Natural killer cell (primary cell): Measurements from ENCODE around the gene ZNF827. TPM values are rescaled to one million over a fixed set of nuclear protein-coding genes. Genes with fewer than 3 reads are reported as not detected.

ENCODE experiments used
- ATAC-seq, 3 donors: fragments of 150-1000 bp in 2 of 3; fragments of 200-7000 bp in 1 of 3; cut with Tn5 transposase; 1 replicate in 1 of 3; 2 replicates in 2 of 3; pipeline ENCODE4 v1.10.0; 2021; ENCODE audit warnings: mild to moderate bottlenecking in 2 of 3, moderate library complexity in 2 of 3
- DNase-seq, 2 donors: peaks; one replicate each; pipeline versions ENCODE4 v3.0.0 to v3.0.0-alpha.2; 2013 to 2021; ENCODE audit warnings: mixed read lengths in 1 of 2
- H3K27ac ChIP-seq: one replicate; pipeline ENCODE4 v1.5.1; 2013; ENCODE audit warnings: mild to moderate bottlenecking, low read length
- H3K27me3 ChIP-seq: one replicate; pipeline ENCODE4 v1.6.1; 2013; ENCODE audit warnings: low read length; ENCODE audit not compliant: control insufficient read depth, insufficient read depth
- H3K36me3 ChIP-seq: one replicate; pipeline ENCODE4 v1.6.1; 2013; ENCODE audit warnings: low read length; ENCODE audit not compliant: control insufficient read depth, insufficient read depth
- H3K4me1 ChIP-seq: one replicate; pipeline ENCODE4 v1.6.1; 2013; ENCODE audit warnings: low read length; ENCODE audit not compliant: control insufficient read depth, insufficient read depth
- H3K4me3 ChIP-seq: one replicate; pipeline ENCODE4 v1.5.1; 2013; ENCODE audit warnings: low read length
- H3K9me3 ChIP-seq: one replicate; pipeline ENCODE4 v1.6.1; 2013; ENCODE audit warnings: low read length; ENCODE audit not compliant: control insufficient read depth, insufficient read depth
- H3K27ac Mint-ChIP-seq, 2 donors: one replicate each; pipeline ENCODE4 v1.8.0; 2022; ENCODE audit warnings: mild to moderate bottlenecking in 2 of 2, mixed read lengths in 2 of 2, moderate library complexity in 1 of 2
- H3K27me3 Mint-ChIP-seq, 2 donors: one replicate each; pipeline ENCODE4 v1.8.0; 2022; ENCODE audit warnings: low read depth in 2 of 2, mixed read lengths in 2 of 2
- H3K36me3 Mint-ChIP-seq: one replicate; pipeline ENCODE4 v1.8.0; 2022; ENCODE audit warnings: mixed read lengths
- H3K4me1 Mint-ChIP-seq, 2 donors: one replicate each; pipeline ENCODE4 v1.8.0; 2022; ENCODE audit warnings: mixed read lengths in 2 of 2
- H3K4me3 Mint-ChIP-seq: one replicate; pipeline ENCODE4 v1.8.0; 2022; ENCODE audit warnings: mild to moderate bottlenecking, moderate library complexity, mixed read lengths
- H3K9me3 Mint-ChIP-seq, 2 donors: one replicate each; pipeline ENCODE4 v1.8.0; 2022; ENCODE audit warnings: mixed read lengths in 2 of 2
- WGBS: methylation state at CpG from one replicate; pipeline ENCODE4 v1.1.7; 2013; ENCODE audit warnings: missing lambda C conversion rate; ENCODE audit not compliant: insufficient coverage; 5-methylcytosine and 5-hydroxymethylcytosine counted together
- intact Hi-C: fragments of 100-400 bp; cut with micrococcal nuclease; formaldehyde crosslinking; loops from one replicate; pipeline ENCODE4 v1.14.2; 2022
- total RNA-seq, 4 donors: library from RNA; stranded (reverse); fragments of 120-200 nt in 1 of 4; gene quantifications; one replicate each; pipeline versions ENCODE4 v1.2.3 to v1.2.4, GENCODE V29; 2013 to 2022
- TF ChIP-seq, protein P1 (sequence below): fragments of 200-600 bp; IDR thresholded peaks from one replicate; pipeline ENCODE4 v1.8.0; 2022; ENCODE audit warnings: antibody characterized with exemption

Gene ZNF827
- total RNA-seq, 3 donors from 2014 or later (not counting 1 experiment from before 2014, with no cell fraction given) = 25.8 to 35.5 (median 32.9) TPM

GRCh38 chr4:145865274-145865941 lies 73.2 kb downstream of the ZNF827 start:
- no peak overlapping the region for H3K27ac ChIP-seq
- H3K4me3 ChIP-seq = no peak overlapping the region
- Mint-ChIP-seq H3K27ac (no peak overlapping the region), H3K36me3 (no peaks in the 10 kb centered on the region), H3K4me1 (peaks cover 14% of the 10 kb centered on the region in 2 donors), H3K4me3 (no peak overlapping the region), H3K27me3 (no peaks in the 10 kb centered on the region), H3K9me3 (no peaks in the 10 kb centered on the region)
- no peaks in the 10 kb centered on the region for H3K9me3 ChIP-seq
- TF ChIP-seq, protein P1, sequence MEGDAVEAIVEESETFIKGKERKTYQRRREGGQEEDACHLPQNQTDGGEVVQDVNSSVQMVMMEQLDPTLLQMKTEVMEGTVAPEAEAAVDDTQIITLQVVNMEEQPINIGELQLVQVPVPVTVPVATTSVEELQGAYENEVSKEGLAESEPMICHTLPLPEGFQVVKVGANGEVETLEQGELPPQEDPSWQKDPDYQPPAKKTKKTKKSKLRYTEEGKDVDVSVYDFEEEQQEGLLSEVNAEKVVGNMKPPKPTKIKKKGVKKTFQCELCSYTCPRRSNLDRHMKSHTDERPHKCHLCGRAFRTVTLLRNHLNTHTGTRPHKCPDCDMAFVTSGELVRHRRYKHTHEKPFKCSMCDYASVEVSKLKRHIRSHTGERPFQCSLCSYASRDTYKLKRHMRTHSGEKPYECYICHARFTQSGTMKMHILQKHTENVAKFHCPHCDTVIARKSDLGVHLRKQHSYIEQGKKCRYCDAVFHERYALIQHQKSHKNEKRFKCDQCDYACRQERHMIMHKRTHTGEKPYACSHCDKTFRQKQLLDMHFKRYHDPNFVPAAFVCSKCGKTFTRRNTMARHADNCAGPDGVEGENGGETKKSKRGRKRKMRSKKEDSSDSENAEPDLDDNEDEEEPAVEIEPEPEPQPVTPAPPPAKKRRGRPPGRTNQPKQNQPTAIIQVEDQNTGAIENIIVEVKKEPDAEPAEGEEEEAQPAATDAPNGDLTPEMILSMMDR = no peak
- intact Hi-C loops = no loop called here
- DNase-seq = no peak
- no peak for ATAC-seq
- H3K27me3 ChIP-seq = no peaks in the 10 kb centered on the region
- H3K36me3 ChIP-seq = peaks cover 5% of the 10 kb centered on the region
- WGBS = 72% methylated on average over 5 of the region's 5 CpGs
- H3K4me1 ChIP-seq = no peaks in the 10 kb centered on the region

GRCh38 chr4:145863191-145863590 lies 75.4 kb downstream of the ZNF827 start:
- TF ChIP-seq, protein P1 = no peak
- H3K9me3 Mint-ChIP-seq = no peaks in the 10 kb centered on the region
- H3K4me1 Mint-ChIP-seq = peaks cover 6 to 10% of the 10 kb centered on the region in 2 donors
- ATAC-seq (no peak), DNase-seq (no peak)
- no peaks in the 10 kb centered on the region for H3K27me3 Mint-ChIP-seq
- no peaks in the 10 kb centered on the region for H3K9me3 ChIP-seq
- peaks cover 12% of the 10 kb centered on the region for H3K36me3 ChIP-seq
- no peak overlapping the region for H3K4me3 Mint-ChIP-seq
- H3K27me3 ChIP-seq = no peaks in the 10 kb centered on the region
- no peak overlapping the region for H3K27ac ChIP-seq
- peaks cover 14% of the 10 kb centered on the region for H3K36me3 Mint-ChIP-seq
- 71% methylated on average over 1 of the region's 2 CpGs for WGBS
- no peak overlapping the region for H3K27ac Mint-ChIP-seq
- no peaks in the 10 kb centered on the region for H3K4me1 ChIP-seq
- no peak overlapping the region for H3K4me3 ChIP-seq
- intact Hi-C loops = no loop called here

DNA sequence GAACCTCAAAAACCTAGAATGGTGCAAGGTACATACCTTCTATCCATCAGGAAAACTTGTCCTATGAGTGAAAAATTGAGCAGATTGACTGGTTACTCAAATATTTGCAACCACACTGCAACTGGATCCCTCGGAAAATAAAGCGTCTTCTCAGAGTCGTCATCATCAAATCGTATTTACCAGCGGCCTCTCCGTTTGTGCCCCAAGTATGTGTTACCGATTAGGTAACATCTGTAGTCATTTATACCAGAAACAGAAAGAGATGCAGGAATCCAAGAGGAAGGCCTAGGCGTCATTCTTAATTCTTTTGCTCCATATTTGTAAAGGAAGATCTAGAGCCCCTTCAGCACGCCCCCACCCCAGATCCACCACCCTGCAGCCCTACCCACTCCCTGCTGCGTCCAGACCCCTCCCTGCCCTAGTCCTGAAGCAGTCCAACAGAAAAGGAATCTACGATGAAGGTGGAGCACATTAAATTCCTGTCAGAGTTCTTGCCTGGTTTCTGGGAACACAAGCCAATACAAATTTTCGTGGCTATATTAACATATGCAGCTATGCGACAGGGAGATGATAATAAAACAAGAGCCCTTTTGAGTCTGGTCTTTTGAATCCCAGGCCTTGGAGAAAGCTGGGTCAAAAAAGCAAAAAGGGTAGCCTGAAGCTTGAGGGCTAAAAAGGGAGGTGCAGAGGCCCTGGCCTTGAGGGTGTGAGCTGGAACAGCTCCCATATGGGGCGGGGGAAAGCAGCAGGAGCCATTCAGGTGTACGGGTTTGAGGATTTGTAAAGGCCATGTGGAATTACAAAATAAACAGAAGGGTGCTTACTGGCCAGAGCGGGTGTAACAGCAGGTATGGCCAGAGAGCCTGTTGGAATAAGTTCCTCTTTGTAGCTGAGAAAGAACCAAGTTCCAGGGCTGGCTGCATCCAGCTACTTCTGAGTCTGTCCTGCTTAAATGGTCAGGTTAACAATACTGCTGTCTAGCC lies 77.0 kb downstream of the ZNF827 start:
- no peaks in the 10 kb centered on the region for H3K4me1 ChIP-seq
- Mint-ChIP-seq H3K4me3 (no peak overlapping the region), H3K36me3 (peaks cover 14% of the 10 kb centered on the region), H3K27me3 (no peaks in the 10 kb centered on the region), H3K4me1 (peaks cover 6 to 10% of the 10 kb centered on the region in 2 donors), H3K9me3 (no peaks in the 10 kb centered on the region), H3K27ac (no peak overlapping the region)
- H3K4me3 ChIP-seq = no peak overlapping the region
- TF ChIP-seq, protein P1 = no peak
- 96% methylated on average over 16 of the region's 16 CpGs for WGBS
- no peaks in the 10 kb centered on the region for H3K9me3 ChIP-seq
- H3K27ac ChIP-seq = no peak overlapping the region
- DNase-seq = no peak
- H3K27me3 ChIP-seq = no peaks in the 10 kb centered on the region
- H3K36me3 ChIP-seq = peaks cover 10% of the 10 kb centered on the region
- no peak for ATAC-seq
- intact Hi-C loops = no loop called here
